RPMI7951 (cell line): ENCODE results near the gene CSF2. TPM values are rescaled to one million over a fixed set of nuclear protein-coding genes. Genes with fewer than 3 reads are reported as not detected.

ENCODE experiments used
- DNase-seq: peaks from one replicate; pipeline ENCODE4 v3.0.0-alpha.2; 2012; ENCODE audit warnings: low read depth
- total RNA-seq: library from RNA; depleted of rRNA; stranded (reverse); fragments of >200 nt; shearing (Covaris generic); gene quantifications from 2 replicates; pipeline ENCODE4 v1.2.3, GENCODE V29; 2014

CSF2 gene
- total RNA-seq, 1 experiment from 2014 or later, result 4.8 TPM

DNA sequence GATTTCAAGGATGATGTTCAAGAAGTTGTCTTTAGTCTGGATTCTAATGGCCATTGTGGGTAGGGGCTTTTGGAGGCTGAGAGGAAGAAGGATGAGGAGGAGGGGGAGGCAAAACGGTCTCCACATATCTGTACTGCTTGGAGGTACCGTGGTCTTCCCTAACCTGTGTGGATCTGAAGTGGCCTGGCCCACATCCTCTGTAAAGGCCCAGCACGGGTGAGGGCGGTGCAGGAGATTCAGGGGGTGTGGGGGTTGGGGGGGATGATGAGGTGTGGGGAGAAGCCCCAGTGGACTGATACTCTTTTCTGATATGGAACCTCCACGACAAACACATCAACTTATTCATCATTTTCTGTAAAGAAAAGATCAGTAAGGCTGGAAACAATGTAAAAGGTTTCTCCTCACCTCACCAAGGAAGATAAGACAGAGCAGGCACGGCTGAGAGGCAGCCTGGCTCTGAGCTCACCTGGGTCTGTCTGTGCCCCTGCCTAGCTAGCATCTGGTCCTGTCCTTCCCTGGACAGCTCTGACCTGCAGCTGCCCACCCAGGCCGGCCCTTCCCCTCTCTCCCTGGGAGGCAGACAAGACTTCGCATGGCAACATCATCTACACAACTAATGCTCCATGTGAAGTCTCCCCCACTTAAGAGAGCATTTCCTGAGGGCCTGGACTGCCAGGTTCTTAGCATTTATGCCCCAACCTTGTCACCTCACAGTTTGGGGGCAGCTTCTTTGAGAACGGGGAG, 18.7 kb upstream of the CSF2 start:
- DNase-seq, result no peak

- DNase-seq, result no peak
Observed at GRCh38 chr5:132055441-132055807, 18.2 kb upstream of the CSF2 start.

DNA sequence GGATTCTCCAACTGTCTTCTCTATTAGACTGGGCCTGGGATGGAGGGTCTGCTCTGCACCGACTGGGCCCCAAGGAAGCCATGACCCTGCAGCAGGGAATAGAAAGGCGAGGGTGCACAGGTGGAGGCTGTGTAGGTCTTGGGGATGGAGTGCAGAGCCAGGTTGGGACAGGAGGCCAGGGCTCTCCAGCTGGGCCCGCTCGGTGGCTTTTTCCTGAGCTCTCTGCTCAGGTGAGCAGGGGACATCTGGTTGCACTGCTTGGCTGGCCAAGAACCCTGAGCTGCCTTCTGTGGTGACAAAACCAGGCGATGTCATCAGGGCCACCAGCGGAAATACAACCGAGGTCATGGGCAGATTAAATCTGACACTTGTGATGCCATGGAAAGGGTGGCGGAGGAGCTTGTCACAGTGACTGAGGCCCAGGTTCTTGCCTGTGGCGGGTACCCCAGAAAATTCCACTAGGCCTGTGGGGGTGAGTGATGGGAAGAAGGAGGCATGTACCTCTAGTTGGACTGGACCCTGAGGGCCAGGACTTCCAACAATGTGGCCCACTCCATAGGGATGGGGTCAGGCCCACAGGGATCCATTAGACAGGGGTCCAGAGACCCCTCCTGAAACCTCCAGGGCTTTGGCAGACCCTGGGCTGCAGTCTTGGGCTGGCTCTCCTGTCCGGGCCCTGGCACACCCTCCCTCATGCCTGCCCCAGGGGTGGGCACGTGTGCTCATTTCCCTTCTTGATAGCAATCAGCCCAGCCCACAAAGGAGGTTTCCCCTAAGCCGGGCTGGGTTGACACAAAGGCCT, 17.6 kb upstream of the CSF2 start:
- no peak for DNase-seq

- no peak for DNase-seq
Observed at GRCh38 chr5:132056610-132057497, 16.7 kb upstream of the CSF2 start.

DNA sequence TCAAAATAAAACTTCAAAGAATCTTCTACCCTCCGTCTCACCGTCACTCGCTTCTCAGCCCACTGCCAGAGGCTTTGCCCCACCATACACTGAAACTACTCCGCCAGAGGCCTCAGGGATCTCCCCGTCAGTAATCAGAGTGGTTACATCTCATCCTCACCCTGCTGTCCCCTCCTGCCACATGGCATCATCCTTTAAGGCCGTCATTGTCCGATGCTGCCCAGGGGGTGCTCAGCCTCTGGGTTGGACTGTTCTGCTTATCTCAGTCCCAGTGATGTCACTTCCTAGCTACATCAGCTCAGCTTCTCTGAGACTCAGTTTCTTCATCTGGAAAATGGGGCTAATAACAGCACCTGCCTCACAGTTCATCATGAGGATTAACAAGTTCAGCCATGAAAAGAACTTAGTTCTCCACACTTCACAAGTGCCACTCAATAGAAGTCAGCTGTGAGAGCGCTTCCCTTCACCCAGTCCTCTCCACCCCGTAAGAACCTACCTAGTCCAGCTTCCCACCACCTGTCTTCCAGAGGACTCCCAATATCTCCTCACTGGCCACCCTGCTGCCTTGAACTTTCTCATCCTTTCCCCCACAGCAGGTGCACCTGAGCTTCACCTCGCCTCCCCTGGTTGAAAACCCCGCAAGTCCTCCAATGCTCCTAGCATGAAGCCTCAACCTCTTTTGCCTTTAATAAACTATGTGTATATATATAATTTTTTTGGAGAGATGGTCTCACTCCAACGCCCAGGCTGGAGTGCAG, 15.9 kb upstream of the CSF2 start:
- no peak for DNase-seq

- no peak for DNase-seq
Observed at GRCh38 chr5:132058646-132059042, 14.9 kb upstream of the CSF2 start.

DNA sequence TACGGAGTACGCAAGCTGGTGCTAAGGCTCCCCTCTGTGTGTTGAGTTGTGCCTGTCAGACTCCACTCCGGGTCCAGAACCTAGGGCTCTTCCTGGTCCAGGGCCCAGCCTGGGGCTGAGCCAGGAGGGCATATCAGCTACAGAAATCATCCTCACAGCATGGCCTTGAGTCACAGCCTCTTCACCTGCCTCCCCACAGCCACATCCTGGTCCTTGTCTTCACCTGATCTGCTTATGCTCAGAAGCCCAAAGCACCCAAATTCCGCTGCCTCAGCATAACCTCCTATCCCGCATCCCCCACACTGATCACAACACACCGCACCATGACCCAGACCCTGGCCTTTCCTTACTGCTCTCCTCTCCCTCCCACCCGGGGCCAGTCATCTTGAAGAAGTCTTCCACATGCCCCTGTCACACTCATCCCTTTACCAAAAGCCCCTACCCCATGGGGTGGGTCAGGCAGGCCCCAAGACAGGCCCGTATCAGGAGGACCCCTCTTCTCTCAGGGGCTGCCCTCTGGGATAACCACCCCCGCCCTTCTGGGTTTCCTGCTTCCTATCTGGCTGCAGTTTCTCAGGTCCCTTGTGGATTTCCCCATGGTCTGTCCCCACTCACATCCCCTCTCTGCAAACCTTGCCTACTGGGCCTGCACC, 14.4 kb upstream of the CSF2 start:
- DNase-seq, result no peak

DNA sequence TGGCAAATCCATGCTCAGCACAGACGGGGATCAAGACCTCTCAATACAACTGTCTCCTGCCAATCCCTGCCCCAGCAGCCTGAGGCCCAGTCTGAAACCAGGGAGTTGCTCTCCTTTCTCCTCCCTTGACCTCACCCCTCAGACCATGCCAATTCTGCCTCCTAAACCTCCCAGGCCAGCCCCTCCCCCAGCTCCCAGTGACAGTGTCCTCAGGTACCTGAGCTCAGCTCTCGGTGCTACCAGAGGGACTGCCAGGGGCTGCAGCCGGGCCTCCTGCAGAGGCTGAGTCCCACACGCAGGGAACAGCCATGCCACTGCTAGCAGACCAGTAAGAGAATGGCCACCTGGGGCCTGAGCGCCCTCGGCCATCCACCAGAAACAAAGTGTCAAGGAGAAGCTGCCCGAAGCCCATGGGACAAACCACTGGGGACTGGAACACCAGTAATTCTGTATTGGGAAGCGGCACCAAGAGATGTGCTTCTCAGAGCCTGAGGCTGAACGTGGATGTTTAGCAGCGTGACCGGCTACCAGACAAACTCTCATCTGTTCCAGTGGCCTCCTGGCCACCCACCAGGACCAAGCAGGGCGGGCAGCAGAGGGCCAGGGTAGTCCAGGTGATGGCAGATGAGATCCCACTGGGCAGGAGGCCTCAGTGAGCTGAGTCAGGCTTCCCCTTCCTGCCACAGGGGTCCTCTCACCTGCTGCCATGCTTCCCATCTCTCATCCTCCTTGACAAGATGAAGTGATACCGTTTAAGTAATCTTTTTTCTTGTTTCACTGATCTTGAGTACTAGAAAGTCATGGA, 13.7 kb upstream of the CSF2 start:
- DNase-seq, result no peak

DNA sequence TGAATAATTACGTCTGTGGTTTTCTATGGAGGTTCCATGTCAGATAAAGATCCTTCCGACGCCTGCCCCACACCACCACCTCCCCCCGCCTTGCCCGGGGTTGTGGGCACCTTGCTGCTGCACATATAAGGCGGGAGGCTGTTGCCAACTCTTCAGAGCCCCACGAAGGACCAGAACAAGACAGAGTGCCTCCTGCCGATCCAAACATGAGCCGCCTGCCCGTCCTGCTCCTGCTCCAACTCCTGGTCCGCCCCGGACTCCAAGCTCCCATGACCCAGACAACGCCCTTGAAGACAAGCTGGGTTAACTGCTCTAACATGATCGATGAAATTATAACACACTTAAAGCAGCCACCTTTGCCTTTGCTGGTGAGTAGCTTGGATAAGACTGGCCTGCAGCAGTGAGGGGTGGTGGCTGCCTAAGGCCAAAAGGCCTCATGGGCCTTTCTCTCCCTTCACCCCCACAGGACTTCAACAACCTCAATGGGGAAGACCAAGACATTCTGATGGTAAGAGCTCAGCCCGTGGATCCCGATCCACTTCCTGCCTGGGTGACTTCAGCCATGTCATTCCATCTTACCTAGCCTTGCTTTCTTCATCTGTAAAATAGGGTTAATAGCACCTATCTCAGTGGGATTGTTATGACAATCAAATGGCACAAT, 13.0 kb upstream of the CSF2 start, which contains the start of gene IL3:
TSS of gene IL3 (plus strand) at position 155 of the 661 bp plus-strand sequence. CDS start at position 207, 52 bp downstream.
- no peak for DNase-seq

- DNase-seq, result peak; percentile 52
Observed at GRCh38 chr5:132063090-132063911, 10.3 kb upstream of the CSF2 start.

- DNase-seq, result no peak
Observed at GRCh38 chr5:132064140-132064539, 9.4 kb upstream of the CSF2 start.

DNA sequence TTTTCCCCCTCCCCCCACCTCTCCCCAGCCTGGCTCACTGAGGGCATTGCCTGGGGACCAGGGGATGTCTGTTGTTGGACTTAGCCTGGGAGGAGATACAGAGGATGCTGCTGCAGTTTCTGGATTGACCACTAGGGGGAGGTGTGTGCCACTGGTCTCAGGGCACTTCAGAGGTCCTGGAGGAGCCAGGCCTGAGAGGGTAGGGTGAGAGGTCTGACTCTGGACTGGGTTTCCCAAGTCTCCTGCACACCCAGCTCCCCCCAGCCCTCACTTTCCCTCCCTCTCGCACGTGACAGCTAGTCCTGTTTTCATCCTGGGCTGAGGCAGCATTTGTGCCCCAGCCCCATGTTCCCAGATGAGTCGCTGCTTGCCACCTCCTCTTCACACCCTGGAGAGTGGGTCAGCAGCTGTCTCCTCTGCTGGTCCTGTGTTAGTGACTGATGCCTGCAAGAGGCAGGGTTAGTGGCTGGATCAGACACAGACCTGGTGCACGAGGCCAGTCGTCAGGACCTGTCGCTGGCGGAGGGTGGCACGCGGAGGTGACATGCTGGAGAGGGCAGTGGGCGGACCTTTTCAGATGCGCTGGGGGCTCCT, 8.8 kb upstream of the CSF2 start:
- peak; percentile 68 for DNase-seq

DNA sequence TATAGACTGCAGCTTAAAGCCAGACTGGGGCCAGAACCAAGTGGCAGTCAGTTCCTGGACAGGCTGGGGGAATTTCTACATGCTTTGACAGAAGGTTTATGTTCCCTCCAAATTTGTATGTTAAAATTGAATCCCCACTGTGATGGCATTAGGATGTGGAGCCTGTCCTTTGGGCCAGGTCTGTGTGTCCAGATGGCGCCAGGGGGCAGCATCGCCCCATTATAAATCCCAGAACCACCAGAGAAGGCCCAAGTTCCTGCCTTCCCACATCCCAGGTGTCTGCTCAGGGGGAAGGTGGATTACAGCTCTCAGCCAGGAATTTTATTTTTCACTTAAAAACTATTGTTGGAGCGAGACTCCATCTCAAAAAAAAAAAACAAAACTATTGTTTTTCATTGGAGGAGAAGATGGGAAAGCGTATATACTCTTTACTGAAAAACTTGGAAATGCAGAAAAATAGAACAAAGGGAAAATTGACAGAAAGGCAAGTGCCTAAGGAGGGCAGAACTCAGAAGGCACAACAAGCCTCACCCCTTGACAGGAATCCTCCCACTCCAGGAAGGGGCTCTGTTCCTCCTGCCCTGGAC, 8.1 kb upstream of the CSF2 start:
- peak; percentile 73 for DNase-seq

- DNase-seq, result no peak
Observed at GRCh38 chr5:132065951-132066701, 7.5 kb upstream of the CSF2 start.

GRCh38 chr5:132066871-132067270, 6.7 kb upstream of the CSF2 start:
- no peak for DNase-seq

- peak; percentile 54 for DNase-seq
Observed at GRCh38 chr5:132067451-132067850, 6.1 kb upstream of the CSF2 start.
